ENCODE results near the gene ZBED4.

- TF ChIP-seq CTCF (conservative IDR thresholded peaks at IDR 0.05; ENCODE audit: low read depth in 2 of 2) (peak; percentile 27 to 71), EZH2 (IDR thresholded peaks at IDR 0.05; ENCODE audit: low read depth, unreplicated experiment) (no peak), EZH2phosphoT487 (IDR thresholded peaks at IDR 0.05; ENCODE audit: unreplicated experiment) (no peak), NANOG (IDR thresholded peaks at IDR 0.05; ENCODE audit: borderline replicate concordance) (no peak)
Observed at GRCh38 chr22:49930596-49931412, 77.2 kb downstream of the ZBED4 start.
